ENCODE results near the gene AFAP1.

The AFAP1 gene

GRCh38 chr4:7788694-7789425 lies 150.8 kb downstream of the AFAP1 start:
- intact Hi-C loops (cut with micrococcal nuclease): no loop called here
- H3K9me3 Mint-ChIP-seq: no peaks in the 10 kb centered on the region
- no peaks in the 10 kb centered on the region for H3K4me1 Mint-ChIP-seq (ENCODE audit: low read depth)
- no peak overlapping the region for H3K4me3 Mint-ChIP-seq
- H3K27me3 Mint-ChIP-seq: peaks cover 5% of the 10 kb centered on the region
- H3K36me3 Mint-ChIP-seq (ENCODE audit: low read depth): no peaks in the 10 kb centered on the region
- no peak overlapping the region for H3K27ac Mint-ChIP-seq

- H3K4me1 Mint-ChIP-seq (ENCODE audit: low read depth): no peaks in the 10 kb centered on the region
- H3K4me3 Mint-ChIP-seq: no peak overlapping the region
- no peaks in the 10 kb centered on the region for H3K36me3 Mint-ChIP-seq (ENCODE audit: low read depth)
- intact Hi-C loops (cut with micrococcal nuclease): no loop called here
- no peak overlapping the region for H3K27ac Mint-ChIP-seq
- no peaks in the 10 kb centered on the region for H3K9me3 Mint-ChIP-seq
- H3K27me3 Mint-ChIP-seq: peaks cover 5% of the 10 kb centered on the region
Observed at GRCh38 chr4:7788193-7788592, 151.5 kb downstream of the AFAP1 start.

GRCh38 chr4:7787681-7788141 lies 151.9 kb downstream of the AFAP1 start:
- Mint-ChIP-seq H3K9me3 (no peaks in the 10 kb centered on the region), H3K4me3 (no peak overlapping the region), H3K4me1 (ENCODE audit: low read depth) (no peaks in the 10 kb centered on the region), H3K27me3 (peaks cover 5% of the 10 kb centered on the region), H3K36me3 (ENCODE audit: low read depth) (no peaks in the 10 kb centered on the region), H3K27ac (no peak overlapping the region)
- intact Hi-C loops (cut with micrococcal nuclease): no loop called here

GRCh38 chr4:7787067-7787466 lies 152.6 kb downstream of the AFAP1 start:
- Mint-ChIP-seq H3K27ac (no peak overlapping the region), H3K4me1 (ENCODE audit: low read depth) (no peaks in the 10 kb centered on the region), H3K9me3 (no peaks in the 10 kb centered on the region), H3K4me3 (no peak overlapping the region), H3K27me3 (peaks cover 5% of the 10 kb centered on the region), H3K36me3 (ENCODE audit: low read depth) (no peaks in the 10 kb centered on the region)
- intact Hi-C loops (cut with micrococcal nuclease): no loop called here

- intact Hi-C loops (cut with micrococcal nuclease): no loop called here
- Mint-ChIP-seq H3K36me3 (ENCODE audit: low read depth) (no peaks in the 10 kb centered on the region), H3K9me3 (no peaks in the 10 kb centered on the region), H3K27me3 (peaks cover 5% of the 10 kb centered on the region), H3K4me3 (no peak overlapping the region), H3K27ac (no peak overlapping the region), H3K4me1 (ENCODE audit: low read depth) (peaks cover 5% of the 10 kb centered on the region)
Observed at GRCh38 chr4:7786517-7786916, 153.1 kb downstream of the AFAP1 start.

- intact Hi-C loops (cut with micrococcal nuclease): no loop called here
- no peaks in the 10 kb centered on the region for H3K36me3 Mint-ChIP-seq (ENCODE audit: low read depth)
- no peak overlapping the region for H3K27ac Mint-ChIP-seq
- H3K4me3 Mint-ChIP-seq: no peak overlapping the region
- H3K4me1 Mint-ChIP-seq (ENCODE audit: low read depth): peaks cover 8% of the 10 kb centered on the region
- H3K9me3 Mint-ChIP-seq: no peaks in the 10 kb centered on the region
- H3K27me3 Mint-ChIP-seq: peaks cover 5% of the 10 kb centered on the region
Observed at GRCh38 chr4:7786040-7786439, 153.6 kb downstream of the AFAP1 start.

GRCh38 chr4:7785017-7785416 lies 154.6 kb downstream of the AFAP1 start:
- H3K27ac Mint-ChIP-seq: no peak overlapping the region
- no peak overlapping the region for H3K4me3 Mint-ChIP-seq
- H3K36me3 Mint-ChIP-seq (ENCODE audit: low read depth): no peaks in the 10 kb centered on the region

GRCh38 chr4:7784131-7784870 lies 155.4 kb downstream of the AFAP1 start:
- intact Hi-C loops (cut with micrococcal nuclease): no loop called here
- H3K4me3 Mint-ChIP-seq: no peak overlapping the region
- H3K4me1 Mint-ChIP-seq (ENCODE audit: low read depth): peaks cover 8% of the 10 kb centered on the region
- H3K27ac Mint-ChIP-seq: no peak overlapping the region
- no peaks in the 10 kb centered on the region for H3K36me3 Mint-ChIP-seq (ENCODE audit: low read depth)
- peaks cover 2% of the 10 kb centered on the region for H3K27me3 Mint-ChIP-seq
- no peaks in the 10 kb centered on the region for H3K9me3 Mint-ChIP-seq

More at GRCh38 chr4:7785017-7785416, 154.6 kb downstream of the AFAP1 start:
- Mint-ChIP-seq H3K9me3 (no peaks in the 10 kb centered on the region), H3K27me3 (peaks cover 4% of the 10 kb centered on the region), H3K4me1 (ENCODE audit: low read depth) (peaks cover 8% of the 10 kb centered on the region)
- intact Hi-C loops (cut with micrococcal nuclease): no loop called here

GRCh38 chr4:7783541-7783940 lies 156.1 kb downstream of the AFAP1 start:
- no peaks in the 10 kb centered on the region for H3K36me3 Mint-ChIP-seq (ENCODE audit: low read depth)
- H3K27ac Mint-ChIP-seq: no peak overlapping the region
- peaks cover 2% of the 10 kb centered on the region for H3K27me3 Mint-ChIP-seq

GRCh38 chr4:7782783-7783182 lies 156.9 kb downstream of the AFAP1 start:
- peaks cover 2% of the 10 kb centered on the region for H3K27me3 Mint-ChIP-seq
- intact Hi-C loops (cut with micrococcal nuclease): no loop called here
- no peak overlapping the region for H3K27ac Mint-ChIP-seq
- H3K4me1 Mint-ChIP-seq (ENCODE audit: low read depth): peaks cover 8% of the 10 kb centered on the region
- H3K4me3 Mint-ChIP-seq: no peak overlapping the region
- H3K9me3 Mint-ChIP-seq: no peaks in the 10 kb centered on the region
- no peaks in the 10 kb centered on the region for H3K36me3 Mint-ChIP-seq (ENCODE audit: low read depth)

More at GRCh38 chr4:7783541-7783940, 156.1 kb downstream of the AFAP1 start:
- no peaks in the 10 kb centered on the region for H3K9me3 Mint-ChIP-seq
- H3K4me1 Mint-ChIP-seq (ENCODE audit: low read depth): peaks cover 8% of the 10 kb centered on the region
- no peak overlapping the region for H3K4me3 Mint-ChIP-seq
- intact Hi-C loops (cut with micrococcal nuclease): no loop called here

- H3K27ac Mint-ChIP-seq: no peak overlapping the region
- H3K27me3 Mint-ChIP-seq: peaks cover 2% of the 10 kb centered on the region
- no peak overlapping the region for H3K4me3 Mint-ChIP-seq
- intact Hi-C loops (cut with micrococcal nuclease): no loop called here
- no peaks in the 10 kb centered on the region for H3K36me3 Mint-ChIP-seq (ENCODE audit: low read depth)
- no peaks in the 10 kb centered on the region for H3K9me3 Mint-ChIP-seq
- H3K4me1 Mint-ChIP-seq (ENCODE audit: low read depth): peaks cover 8% of the 10 kb centered on the region
Observed at GRCh38 chr4:7781993-7782392, 157.7 kb downstream of the AFAP1 start.

GRCh38 chr4:7781366-7781765 lies 158.3 kb downstream of the AFAP1 start:
- H3K27me3 Mint-ChIP-seq: peaks cover 2% of the 10 kb centered on the region
- no peaks in the 10 kb centered on the region for H3K9me3 Mint-ChIP-seq
- H3K36me3 Mint-ChIP-seq (ENCODE audit: low read depth): no peaks in the 10 kb centered on the region
- H3K4me1 Mint-ChIP-seq (ENCODE audit: low read depth): peaks cover 8% of the 10 kb centered on the region
- no peak overlapping the region for H3K27ac Mint-ChIP-seq
- H3K4me3 Mint-ChIP-seq: no peak overlapping the region
- intact Hi-C loops (cut with micrococcal nuclease): no loop called here

- Mint-ChIP-seq H3K27me3 (peaks cover 2% of the 10 kb centered on the region), H3K4me1 (ENCODE audit: low read depth) (peaks cover 8% of the 10 kb centered on the region), H3K9me3 (no peaks in the 10 kb centered on the region), H3K36me3 (ENCODE audit: low read depth) (no peaks in the 10 kb centered on the region), H3K4me3 (no peak overlapping the region), H3K27ac (no peak overlapping the region)
- intact Hi-C loops (cut with micrococcal nuclease): no loop called here
Observed at GRCh38 chr4:7780751-7781348, 158.8 kb downstream of the AFAP1 start.

GRCh38 chr4:7779432-7779768 lies 160.3 kb downstream of the AFAP1 start:
- Mint-ChIP-seq H3K4me3 (no peak overlapping the region), H3K27me3 (peaks cover 5% of the 10 kb centered on the region), H3K4me1 (ENCODE audit: low read depth) (peaks cover 8% of the 10 kb centered on the region), H3K9me3 (no peaks in the 10 kb centered on the region), H3K36me3 (ENCODE audit: low read depth) (no peaks in the 10 kb centered on the region), H3K27ac (no peak overlapping the region)
- intact Hi-C loops (cut with micrococcal nuclease): no loop called here

Data from dendritic cell treated with granulocyte-macrophage colony-stimulating factor and Interleukin-4, amounts not matched to agents 40 ng/mL and 50 ng/mL, for 4 days (primary cell).